Nucleus accumbens (tissue), 56 donors: ENCODE data around the gene PAPPA.

Experiments
- DNase-seq, 56 donors: peaks; one replicate each; lab custom pipeline; 2025; lab: John Stamatoyannopoulos, UW

PAPPA gene

GRCh38 chr9:116269250-116269649, 115.7 kb downstream of the PAPPA start:
- DNase-seq = no peak

GRCh38 chr9:116270546-116270945, 117.0 kb downstream of the PAPPA start:
- DNase-seq = no peak

GRCh38 chr9:116271340-116271739, 117.7 kb downstream of the PAPPA start:
- DNase-seq = no peak

GRCh38 chr9:116271991-116272390, 118.4 kb downstream of the PAPPA start:
- DNase-seq = no peak

GRCh38 chr9:116274293-116274692, 120.7 kb downstream of the PAPPA start:
- no peak for DNase-seq

- DNase-seq = no peak
Observed at GRCh38 chr9:116275418-116276195, 122.0 kb downstream of the PAPPA start.

GRCh38 chr9:116276196-116276493, 122.6 kb downstream of the PAPPA start:
- DNase-seq = no peak

GRCh38 chr9:116276651-116277121, 123.1 kb downstream of the PAPPA start:
- no peak for DNase-seq

- no peak for DNase-seq
Observed at GRCh38 chr9:116278326-116278725, 124.7 kb downstream of the PAPPA start.

GRCh38 chr9:116279230-116279629, 125.6 kb downstream of the PAPPA start:
- DNase-seq = no peak

GRCh38 chr9:116280529-116280928, 126.9 kb downstream of the PAPPA start:
- no peak for DNase-seq

- DNase-seq = no peak
Observed at GRCh38 chr9:116282597-116282996, 129.0 kb downstream of the PAPPA start.

GRCh38 chr9:116284518-116284917, 130.9 kb downstream of the PAPPA start:
- DNase-seq = no peak

- no peak for DNase-seq
Observed at GRCh38 chr9:116285320-116285719, 131.7 kb downstream of the PAPPA start.

GRCh38 chr9:116286297-116286696, 132.7 kb downstream of the PAPPA start:
- no peak for DNase-seq

GRCh38 chr9:116287721-116288120, 134.1 kb downstream of the PAPPA start:
- no peak for DNase-seq

GRCh38 chr9:116288658-116289057, 135.1 kb downstream of the PAPPA start:
- DNase-seq = no peak

GRCh38 chr9:116297346-116297745, 143.8 kb downstream of the PAPPA start:
- DNase-seq = no peak

GRCh38 chr9:116298249-116298648, 144.7 kb downstream of the PAPPA start:
- no peak for DNase-seq

GRCh38 chr9:116298878-116299391, 145.3 kb downstream of the PAPPA start:
- peak in 2 of 56 donors; percentile 1 for DNase-seq

- peak in 9 of 56 donors; percentile 2 to 16 (median 5) for DNase-seq
Observed at GRCh38 chr9:116300360-116300870, 146.8 kb downstream of the PAPPA start.

GRCh38 chr9:116303270-116303669, 149.7 kb downstream of the PAPPA start:
- DNase-seq = no peak
